Vagina (tissue), 2 donors: ENCODE measurements around the gene MDGA2.
"Not testable (repeated sequence)": the region's sequence is repeated elsewhere in the genome, so short reads cannot be mapped to it uniquely, and the experiment has no call there.

ENCODE experiments used
- POLR2A ChIP-seq, 2 donors: fragments of 450-650 bp; IDR thresholded peaks; one replicate each; pipeline ENCODE4 v1.6.1; 2017; ENCODE audit warnings: antibody characterized with exemption in 2 of 2, mild to moderate bottlenecking in 2 of 2, moderate library complexity in 2 of 2
- POLR2AphosphoS5 ChIP-seq, 2 donors: sonication (generic); formaldehyde crosslinking; IDR thresholded peaks; one replicate each; pipeline ENCODE4 v1.9.0; 2017; ENCODE audit warnings: antibody characterized with exemption in 2 of 2, mild to moderate bottlenecking in 2 of 2, low read depth in 1 of 2; ENCODE audit not compliant: insufficient read depth in 1 of 2
- TF ChIP-seq, protein P1 (sequence below), 3 experiments: fragments of 450-650 bp in 2 of 3; fragments of 200-600 bp in 1 of 3; sonication (generic) in 1 of 3; IDR thresholded peaks; one replicate each; pipeline ENCODE4 v1.5.1; 2017 to 2019; ENCODE audit warnings: antibody characterized with exemption in 3 of 3, mild to moderate bottlenecking in 2 of 3, moderate library complexity in 2 of 3

DNA sequence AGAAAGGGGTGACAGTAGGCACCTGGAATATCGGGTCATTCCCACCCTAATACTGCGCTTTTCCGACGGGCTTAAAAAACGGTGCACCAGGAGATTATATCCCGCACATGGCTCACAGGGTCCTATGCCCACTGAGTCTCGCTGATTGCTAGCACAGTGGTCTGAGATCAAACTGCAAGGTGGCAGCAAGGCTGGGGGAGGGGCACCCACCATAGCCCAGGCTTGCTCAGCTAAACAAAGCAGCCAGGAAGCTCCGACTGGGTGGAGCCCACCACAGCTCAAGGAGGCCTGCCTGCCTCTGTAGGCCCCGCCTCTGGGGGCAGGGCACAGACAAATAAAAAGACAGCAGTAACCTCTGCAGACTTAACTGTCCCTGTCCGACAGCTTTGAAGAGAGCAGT is 503.5 kb downstream of the MDGA2 start:
- TF ChIP-seq, protein P1, sequence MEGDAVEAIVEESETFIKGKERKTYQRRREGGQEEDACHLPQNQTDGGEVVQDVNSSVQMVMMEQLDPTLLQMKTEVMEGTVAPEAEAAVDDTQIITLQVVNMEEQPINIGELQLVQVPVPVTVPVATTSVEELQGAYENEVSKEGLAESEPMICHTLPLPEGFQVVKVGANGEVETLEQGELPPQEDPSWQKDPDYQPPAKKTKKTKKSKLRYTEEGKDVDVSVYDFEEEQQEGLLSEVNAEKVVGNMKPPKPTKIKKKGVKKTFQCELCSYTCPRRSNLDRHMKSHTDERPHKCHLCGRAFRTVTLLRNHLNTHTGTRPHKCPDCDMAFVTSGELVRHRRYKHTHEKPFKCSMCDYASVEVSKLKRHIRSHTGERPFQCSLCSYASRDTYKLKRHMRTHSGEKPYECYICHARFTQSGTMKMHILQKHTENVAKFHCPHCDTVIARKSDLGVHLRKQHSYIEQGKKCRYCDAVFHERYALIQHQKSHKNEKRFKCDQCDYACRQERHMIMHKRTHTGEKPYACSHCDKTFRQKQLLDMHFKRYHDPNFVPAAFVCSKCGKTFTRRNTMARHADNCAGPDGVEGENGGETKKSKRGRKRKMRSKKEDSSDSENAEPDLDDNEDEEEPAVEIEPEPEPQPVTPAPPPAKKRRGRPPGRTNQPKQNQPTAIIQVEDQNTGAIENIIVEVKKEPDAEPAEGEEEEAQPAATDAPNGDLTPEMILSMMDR (IDR thresholded peaks at IDR 0.05), result not testable (repeated sequence)
- not testable (repeated sequence) for TF ChIP-seq POLR2A (IDR thresholded peaks at IDR 0.05); POLR2AphosphoS5 (IDR thresholded peaks at IDR 0.05; ENCODE audit: insufficient read depth in 1 of 2, low read depth in 1 of 2)
